Ishikawa (cell line): ENCODE results near the gene NTF3.

Source experiments
- EP300 ChIP-seq: IDR thresholded peaks from 2 replicates; pipeline ENCODE4 v1.6.1; 2012; ENCODE audit warnings: borderline replicate concordance
- NFIC ChIP-seq: IDR thresholded peaks from 2 replicates; pipeline ENCODE4 v1.6.1; 2012
- TAF1 ChIP-seq: IDR thresholded peaks from 2 replicates; pipeline ENCODE4 v1.6.1; 2012; ENCODE audit warnings: low read depth, mild to moderate bottlenecking

DNA sequence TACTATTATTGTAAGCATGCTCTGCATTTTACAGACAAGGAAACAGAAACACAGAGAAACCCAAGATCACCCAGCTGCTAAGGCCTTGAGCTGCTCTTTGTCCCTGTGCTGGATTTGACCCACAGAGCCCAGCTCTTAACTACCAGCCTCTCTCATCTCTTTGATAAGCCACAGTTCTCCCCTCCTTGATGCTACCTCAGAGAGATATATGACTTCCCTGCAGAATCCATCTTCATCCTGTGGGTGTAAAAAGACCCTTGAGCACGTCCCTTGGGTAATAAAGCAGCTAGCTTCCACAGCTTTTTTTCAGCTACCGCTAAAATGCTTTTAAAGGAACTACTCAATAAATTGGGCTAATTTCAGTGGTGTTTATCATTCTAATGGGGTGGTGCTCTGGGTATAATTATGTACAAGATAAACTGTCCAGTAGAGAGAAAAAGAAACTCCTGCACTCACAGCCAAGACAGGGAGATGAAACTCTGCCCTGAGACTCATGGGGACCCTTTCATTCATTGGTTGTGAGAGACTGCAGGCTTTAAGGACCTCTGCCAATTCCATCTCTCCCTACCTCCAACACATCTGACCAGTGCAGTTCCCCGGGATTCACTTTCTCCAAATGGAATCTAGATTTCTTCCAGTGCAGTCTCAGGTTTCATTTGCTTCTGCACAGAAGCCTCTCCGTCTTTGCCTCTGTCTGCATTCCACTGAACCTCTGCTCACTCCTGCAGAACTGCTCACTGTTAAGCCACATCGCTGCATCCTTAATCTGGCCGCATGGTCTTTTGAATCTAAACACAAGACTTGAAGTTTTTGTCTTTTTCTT lies 24.7 kb upstream of the NTF3 start:
- TF ChIP-seq NFIC (no peak), EP300 (no peak), TAF1 (no peak)
